Islet precursor cell (in vitro differentiated cells): ENCODE measurements around the gene PPP2R3B.
"Not testable (repeated sequence)": the region's sequence is repeated elsewhere in the genome, so short reads cannot be mapped to it uniquely, and the experiment has no call there.

Experiments used
- DNase-seq: peaks from one replicate; pipeline ENCODE4 v3.0.0-alpha.2; 2018

PPP2R3B gene

DNA sequence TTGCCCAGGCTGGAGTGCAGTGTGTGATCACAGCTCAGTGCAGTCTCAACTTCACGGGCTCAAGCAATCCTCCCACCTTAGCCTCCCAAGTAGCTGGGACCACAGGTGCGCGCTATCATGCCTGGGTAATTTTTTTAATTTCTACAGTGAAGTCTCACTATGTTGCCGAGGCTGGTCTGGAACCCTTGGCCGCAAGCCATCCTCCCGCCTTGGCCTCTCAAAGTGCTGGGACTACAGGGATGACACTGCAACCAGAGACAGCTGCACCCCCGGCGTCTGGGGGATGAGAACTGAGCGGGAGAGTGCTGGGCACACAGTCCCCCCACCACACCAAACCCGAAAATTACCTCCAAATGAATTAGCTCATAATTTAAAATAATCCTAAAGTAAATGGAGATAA lies 35.0 kb downstream of the PPP2R3B start:
- no peak for DNase-seq

- not testable (repeated sequence) for DNase-seq
These were observed 35.4 kb downstream of the PPP2R3B start for GRCh38 chrX:351324-351641.

DNA sequence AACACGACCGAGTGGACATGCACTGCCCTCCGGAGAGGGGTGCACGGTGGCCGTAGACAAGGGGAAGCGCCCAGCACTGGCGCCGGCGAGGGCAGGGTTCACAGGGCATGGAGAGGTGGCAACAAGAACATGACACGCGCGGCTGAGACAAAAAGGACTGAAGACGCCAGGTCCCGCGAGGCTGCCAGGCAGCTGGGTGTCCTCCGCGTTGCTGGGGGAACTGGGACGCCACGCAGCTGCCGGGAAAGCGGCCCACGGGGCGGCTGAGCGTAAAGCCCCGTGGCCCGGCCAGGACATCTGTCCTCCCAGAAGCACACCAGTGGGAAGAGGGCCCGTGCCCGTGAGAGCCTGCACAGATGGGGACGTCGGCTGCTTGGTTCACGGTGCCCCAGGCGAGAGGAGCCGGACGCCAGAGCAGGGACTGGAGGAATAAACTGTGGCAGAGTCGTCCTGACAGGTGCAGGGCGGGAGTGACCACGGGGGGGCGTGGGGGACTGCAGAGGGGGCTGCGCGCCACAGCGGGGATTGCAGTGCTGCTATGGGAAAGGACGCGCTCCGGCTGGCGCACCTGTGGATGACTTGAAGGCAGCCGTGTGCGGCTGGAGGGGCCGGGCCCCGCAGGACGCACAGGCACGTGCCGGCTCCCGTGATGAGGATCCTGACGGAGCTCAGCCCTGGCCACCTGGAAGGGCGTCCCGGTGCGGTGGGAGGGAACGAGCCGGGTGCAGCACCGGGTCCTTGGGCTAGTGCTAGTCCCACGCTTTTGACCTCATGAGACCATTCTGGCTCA lies 36.0 kb downstream of the PPP2R3B start:
- DNase-seq, result no peak

GRCh38 chrX:350148-350533 lies 36.6 kb downstream of the PPP2R3B start:
- no peak for DNase-seq

DNA sequence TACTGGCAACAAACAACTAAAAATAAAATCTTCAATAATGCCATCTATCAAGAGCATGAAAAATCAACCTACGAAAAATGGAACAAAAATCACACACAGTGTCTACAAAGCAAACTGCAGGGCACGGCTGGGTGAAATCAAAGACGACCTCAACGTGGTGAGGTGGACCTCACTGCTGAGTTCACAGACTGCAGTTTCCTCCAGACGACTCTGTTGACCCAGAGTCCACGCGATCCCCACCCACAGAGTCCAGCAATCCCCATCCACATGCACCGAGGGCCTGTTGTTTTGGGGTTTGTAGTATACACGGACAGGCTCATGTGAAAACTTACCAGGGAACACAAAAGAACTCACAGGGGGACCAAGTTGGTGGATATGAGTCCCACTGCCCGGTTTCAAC lies 37.0 kb downstream of the PPP2R3B start:
- DNase-seq, result no peak

DNA sequence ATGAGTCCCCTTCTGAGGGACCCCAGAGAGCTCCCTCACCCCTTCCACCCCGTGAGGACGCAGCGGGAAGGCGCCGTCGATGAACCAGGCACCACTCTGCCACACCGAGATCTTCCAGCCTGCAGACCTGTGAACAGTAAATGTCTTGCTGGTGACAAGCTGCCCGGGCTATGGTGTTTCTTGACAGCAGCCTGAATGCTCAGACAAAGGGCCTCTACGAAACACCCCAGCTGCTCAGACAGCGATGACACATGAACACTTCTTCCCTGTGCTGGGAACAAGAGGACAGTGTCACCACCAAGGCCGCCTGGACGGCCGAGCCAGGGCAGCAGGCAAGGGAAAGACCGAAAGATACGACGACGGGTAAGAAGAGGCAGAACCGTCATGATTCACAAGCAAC lies 37.5 kb downstream of the PPP2R3B start:
- peak; percentile 80 for DNase-seq

DNA sequence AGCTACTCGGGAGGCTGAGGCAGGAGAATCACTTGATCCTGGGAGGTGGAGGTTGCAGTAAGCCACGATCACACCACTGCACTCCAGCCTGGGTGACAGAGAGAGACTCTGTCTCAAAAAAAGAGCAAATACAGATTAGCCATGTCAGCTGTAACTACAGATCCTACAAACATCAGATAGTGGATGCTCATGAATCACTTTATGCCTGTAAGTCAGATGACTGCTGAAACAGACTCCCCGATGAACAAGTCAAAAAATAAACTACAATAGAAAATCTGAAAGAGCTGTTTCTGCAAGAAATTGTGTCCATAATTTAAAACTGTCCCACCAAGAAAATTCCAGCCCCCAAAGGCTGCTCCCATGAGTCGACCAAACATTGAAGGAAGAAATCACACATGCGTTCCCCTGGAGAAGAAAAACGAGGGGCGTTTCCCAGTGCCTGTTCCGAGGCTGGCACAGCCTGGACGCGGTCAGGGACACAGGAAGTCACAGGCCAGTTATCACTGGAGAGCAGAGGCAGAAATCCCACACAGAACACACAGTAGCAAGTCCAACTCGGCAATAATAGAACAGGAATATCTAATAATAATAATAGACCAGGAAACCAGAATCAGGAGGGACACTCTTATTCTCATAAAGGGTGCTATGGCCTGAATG lies 38.1 kb downstream of the PPP2R3B start:
- DNase-seq, result no peak

DNA sequence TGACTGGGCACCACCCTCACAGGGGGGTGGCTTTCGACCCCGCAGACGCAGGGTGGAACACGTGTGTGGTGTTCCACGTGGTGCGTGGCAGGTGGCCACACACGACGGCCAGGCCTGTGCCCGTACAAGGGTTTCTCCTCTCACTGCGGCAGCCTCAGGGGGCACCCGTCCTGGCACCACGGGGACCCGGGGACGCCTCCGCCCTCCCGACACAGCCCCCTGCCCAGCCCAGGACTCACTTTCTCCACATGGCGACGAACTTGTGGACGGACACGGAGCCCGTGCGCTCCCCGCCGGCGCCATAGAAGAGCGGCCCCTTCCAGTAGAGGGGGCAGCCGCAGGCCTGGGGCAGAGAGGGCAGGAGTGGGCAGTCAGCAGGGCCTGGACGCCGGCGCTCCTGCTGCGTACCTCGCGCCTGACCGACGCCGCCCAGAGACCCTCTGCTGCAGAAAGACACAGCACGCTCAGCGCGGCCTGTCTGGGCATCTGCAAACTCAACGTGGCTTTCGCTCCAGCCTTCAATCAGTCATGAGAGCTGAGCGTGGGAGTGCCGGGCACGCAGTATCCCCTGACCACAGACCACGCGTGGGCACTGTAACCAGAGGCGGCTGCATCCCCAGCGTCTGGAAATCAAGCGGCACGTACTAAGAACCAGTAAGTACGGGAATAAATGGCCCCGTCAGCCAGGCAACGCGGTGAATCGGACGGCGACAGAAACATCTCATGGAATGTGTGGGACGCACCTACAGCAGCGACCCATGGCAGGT lies 39.2 kb downstream of the PPP2R3B start:
- DNase-seq, result no peak

DNA sequence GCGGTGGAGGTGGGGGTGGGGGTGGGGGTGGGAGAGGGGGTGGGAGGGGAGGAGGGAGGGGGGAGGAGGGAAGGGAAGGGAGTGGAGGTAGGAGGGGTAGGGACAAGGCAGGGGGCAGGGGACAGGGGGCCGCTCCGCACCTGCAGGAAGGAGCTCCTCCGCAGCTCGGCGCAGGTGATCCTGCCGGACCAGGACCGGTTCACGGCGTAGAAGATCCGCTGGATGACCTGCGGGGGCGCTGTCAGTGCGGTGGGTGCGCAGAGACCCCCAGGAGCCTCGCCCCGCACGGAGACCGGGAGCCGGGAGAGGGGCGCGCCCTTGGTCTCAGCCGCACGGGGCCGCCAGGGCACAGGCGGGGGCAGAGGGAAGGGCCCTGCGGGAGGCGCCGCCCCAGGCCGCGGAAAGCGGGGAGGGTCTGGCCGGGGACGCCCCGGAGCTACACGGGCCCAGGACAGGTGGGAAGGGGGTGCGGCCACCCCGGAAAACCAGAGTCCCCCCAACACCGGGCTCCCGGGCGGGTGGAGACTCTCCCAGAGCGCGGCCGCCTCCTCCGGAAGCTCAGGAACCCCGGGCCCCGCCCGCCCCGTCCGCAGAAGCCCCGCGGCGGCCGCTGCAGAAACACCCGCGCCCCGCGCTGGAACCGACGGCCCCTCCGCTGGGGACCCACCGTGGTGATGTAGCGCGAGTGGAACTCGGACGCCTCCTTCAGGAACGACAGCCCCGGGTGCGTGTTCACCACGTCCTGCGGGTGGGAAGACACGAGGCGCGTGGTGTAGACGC lies 40.5 kb downstream of the PPP2R3B start:
- DNase-seq, result no peak

- DNase-seq, result no peak
These were observed 41.4 kb downstream of the PPP2R3B start for GRCh38 chrX:345020-345925.

DNA sequence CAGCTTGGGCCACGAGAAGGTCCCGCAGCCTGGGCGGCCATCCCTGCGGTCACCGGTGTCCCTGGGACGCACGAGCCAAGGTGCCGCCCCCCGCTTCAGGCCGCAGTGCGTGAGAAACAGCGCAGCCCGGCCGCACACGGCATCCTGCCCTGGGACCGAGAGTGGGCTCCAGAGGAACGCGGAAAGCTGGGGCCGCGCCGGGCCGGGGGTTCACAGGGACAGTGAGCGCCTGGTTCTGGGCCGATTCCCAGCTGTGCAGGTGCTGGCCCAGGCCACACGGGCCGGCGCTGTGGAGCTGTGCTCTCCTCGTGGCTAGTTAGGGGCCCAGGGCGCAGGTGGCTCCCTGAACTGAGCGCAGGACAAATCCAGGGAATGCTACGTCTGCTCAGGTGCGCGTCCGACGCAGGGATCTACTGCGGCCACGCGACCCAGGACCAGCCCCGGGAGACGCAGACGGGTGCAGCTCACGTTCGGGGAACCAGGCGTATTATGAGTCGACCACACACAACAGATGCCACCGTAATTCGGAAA lies 42.3 kb downstream of the PPP2R3B start:
- no peak for DNase-seq

DNA sequence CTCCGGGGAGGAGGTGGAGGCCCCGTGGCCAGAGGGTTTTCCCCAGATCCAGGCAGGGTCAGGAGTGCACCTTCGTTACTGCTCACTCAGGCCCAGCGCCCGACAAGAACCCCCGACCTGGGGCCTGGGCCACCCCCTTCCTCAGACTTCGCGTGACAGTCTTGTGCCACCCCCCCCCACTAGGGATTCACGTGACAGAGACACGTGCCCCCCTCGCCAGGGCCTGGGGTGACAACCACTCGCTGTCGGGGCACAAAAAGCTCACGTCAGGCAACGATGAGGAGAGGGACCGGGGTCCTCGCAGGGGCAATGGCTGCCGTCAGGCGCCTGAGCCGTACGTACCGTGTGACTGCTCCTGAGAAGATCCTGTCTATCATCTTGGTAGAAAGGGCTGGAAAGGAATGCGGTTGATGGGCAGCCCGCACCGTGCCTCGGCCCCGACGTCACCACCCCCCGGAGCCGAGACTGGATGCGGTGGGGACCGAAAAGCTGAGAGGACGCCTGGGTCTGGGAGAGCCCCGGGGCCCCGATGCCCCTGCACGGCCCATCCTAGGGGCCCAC lies 45.1 kb downstream of the PPP2R3B start:
- no peak for DNase-seq

DNA sequence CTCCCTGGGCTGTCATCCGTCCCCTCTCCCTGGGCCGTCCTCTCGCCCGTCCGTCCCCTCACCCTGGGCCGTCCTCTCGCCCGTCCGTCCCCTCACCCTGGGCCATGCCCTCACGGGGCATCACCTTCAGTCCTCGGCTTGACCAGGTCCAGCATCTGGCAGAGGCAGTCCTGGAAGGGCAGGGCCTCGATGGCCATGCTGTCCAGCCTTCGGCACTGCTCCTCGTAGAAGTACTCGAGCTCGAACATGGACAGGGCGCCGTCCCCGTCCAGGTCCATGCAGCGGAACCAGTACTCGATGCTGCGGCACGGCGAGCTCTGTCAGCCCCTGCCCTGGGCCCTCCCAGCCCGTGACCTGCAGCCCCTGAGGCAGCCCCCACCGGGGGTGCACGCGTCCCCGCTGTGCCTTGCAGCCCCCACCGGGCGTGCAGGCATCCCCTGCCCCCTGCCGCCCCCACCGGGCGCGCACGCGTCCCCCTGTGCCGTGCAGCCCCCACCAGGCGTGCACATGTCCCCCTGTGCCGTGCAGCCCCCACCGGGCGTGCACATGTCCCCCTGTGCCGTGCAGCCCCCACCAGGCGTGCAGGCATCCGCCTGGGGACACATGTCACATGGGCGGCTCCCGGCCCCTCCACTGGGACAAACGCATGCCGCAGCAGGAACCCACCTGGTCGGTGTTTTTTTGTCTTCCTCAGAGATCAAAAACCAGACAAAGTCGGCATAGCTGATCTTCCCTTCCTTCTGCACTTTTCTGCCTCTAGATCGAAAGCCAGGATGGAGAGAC lies 45.9 kb downstream of the PPP2R3B start:
- DNase-seq, result no peak

DNA sequence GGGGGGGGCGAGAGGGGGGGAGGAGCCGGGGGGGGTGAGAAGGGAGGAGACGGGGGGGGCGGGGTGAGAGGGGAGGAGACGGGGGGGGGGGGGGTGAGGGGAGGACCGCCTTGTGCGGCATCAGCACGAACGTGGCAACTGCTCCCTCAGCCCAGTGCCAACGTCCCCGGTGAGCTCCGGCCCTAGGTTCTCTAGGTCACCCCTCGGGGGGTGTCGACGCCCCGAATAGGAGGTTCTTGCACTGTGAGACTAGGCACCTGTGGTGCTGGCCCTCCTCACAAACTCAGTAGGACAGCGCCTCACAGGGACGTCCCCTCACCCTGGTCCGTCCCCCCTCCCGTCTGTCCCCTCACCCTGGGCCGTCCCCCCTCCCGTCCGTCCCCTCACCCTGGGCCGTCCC lies 46.6 kb downstream of the PPP2R3B start:
- no peak for DNase-seq

GRCh38 chrX:338836-339400 lies 47.8 kb downstream of the PPP2R3B start:
- DNase-seq, result no peak

DNA sequence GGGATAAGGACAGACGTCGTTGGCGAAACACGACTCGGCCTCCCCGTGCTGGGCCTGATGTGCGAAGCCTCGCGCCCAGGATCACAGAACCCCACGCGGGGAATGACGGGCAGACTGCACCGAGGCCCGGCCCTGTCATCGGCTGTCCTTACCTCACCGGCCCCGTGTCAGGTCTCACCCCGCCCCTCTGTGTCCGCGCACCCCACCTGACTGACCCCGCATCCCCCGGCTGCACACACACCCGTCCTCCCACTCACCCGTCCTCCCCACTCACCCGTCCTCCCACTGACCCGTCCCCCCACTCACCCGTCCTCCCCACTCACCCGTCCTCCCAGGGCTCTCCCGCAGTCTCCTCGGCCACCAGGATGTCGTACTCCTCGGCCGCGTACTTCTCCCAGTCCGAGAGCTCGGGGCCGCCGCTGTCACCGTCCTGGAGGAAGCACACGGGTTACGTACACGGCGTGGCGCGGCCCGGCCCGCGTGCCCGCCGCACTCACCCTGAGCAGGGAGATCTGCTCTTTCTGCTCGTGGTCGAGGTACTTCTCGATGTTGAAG lies 48.3 kb downstream of the PPP2R3B start:
- no peak for DNase-seq

DNA sequence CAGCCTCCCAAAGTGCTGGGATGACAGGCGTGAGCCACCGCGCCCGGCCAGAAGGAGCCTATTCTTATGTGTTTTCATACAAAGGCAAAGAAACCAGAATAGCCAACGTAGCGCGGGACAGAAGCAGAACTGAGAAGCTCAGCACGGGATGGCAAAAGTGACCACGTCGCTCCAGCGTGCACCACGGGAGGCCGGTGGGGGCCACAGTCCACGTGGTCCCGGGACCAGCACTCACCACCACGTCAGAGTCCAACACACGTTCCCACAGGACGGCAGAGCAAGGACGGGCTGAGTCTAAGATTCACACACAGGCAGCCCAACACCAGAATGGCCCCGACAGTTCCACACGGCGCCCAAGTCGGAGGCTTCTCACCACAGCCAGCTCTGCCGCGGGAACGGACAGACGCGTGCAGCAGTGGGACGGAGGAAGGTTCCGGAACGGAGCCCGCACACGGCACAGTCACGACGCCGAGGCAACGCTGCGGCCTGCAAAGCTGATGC lies 49.3 kb downstream of the PPP2R3B start:
- no peak for DNase-seq

- DNase-seq, result no peak
These were observed 50.5 kb downstream of the PPP2R3B start for GRCh38 chrX:336227-336626.

GRCh38 chrX:335758-336155 lies 51.0 kb downstream of the PPP2R3B start:
- DNase-seq, result no peak
